GM12892 (cell line): ENCODE data around the gene MYO1D.
"Not testable (repeated sequence)": the region's sequence is repeated elsewhere in the genome, so short reads cannot be mapped to it uniquely, and the experiment has no call there.

Experiments
- DNase-seq: peaks from one replicate; pipeline ENCODE4 v3.0.0; 2011; ENCODE audit not compliant: insufficient read length
- FAIRE-seq: peaks from 2 replicates; lab custom pipeline; 2011; peaks lifted over from hg19 to GRCh38; lab: Jason Lieb, UNC
- POLR2A ChIP-seq: IDR thresholded peaks from 2 replicates; pipeline ENCODE4 v1.6.1; 2011; ENCODE audit warnings: low read depth, low read length, control low read depth
- POLR2AphosphoS5 ChIP-seq: IDR thresholded peaks from 2 replicates; pipeline ENCODE4 v1.6.1; 2011; ENCODE audit warnings: low read depth, low read length, control low read depth
- TAF1 ChIP-seq: IDR thresholded peaks from 2 replicates; pipeline ENCODE4 v1.6.1; 2011; ENCODE audit warnings: low read depth, mild to moderate bottlenecking, control low read depth, low read length, borderline replicate concordance

MYO1D gene

GRCh38 chr17:32659419-32659842, 217.5 kb downstream of the MYO1D start:
- TF ChIP-seq TAF1 = no peak
- TF ChIP-seq POLR2AphosphoS5 = no peak
- TF ChIP-seq POLR2A = no peak
- FAIRE-seq (peak; percentile 90), DNase-seq (peak; percentile 36)

DNA sequence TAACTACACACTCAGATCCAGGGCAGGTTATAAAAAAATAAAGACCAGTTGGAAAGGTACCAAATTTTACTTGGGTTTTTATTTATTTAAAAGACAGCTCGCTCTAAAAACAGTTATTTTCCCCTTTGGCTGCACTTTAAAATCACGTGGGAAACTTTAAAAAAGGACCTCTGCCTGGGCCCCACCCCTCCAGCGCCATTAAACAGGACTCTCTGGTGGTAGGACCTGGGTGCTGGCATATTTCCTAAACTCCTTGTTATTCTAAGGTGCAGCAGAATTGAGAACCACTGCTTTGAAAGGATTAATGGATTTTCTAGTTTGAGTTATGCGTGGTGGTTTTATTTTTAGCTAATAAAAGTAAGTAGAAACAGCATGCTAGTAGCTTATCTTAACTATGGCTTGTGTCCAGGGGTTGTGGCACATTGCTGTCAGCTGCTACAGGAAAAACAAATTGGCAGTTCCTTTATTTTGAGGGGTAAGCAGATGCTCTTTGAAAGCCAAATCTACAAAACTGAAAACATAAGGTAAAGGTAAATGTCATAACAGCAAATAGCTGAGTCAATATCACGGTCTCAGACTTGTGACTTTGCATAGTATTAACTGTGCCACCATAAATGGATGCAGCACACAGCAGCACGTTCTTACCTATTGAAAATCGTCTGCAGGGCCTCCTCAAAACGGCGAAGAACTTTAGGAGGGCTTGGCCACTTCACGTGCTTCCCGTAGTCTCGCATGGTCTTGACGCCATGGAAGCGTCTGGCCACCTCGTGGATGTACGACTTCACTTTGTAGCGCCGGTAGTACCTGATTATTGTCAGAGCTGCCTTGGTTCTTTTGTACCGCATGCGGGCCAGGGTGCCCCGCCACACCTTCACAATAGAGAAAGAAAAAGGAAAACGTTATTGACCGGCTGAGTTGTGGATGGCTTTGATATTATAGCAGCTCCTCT, 218.2 kb downstream of the MYO1D start:
- DNase-seq = no peak
- FAIRE-seq = peak; percentile 65
- no peak for TF ChIP-seq POLR2A

GRCh38 chr17:32656886-32657285, 220.0 kb downstream of the MYO1D start:
- TF ChIP-seq POLR2A = no peak
- TF ChIP-seq TAF1 = no peak
- TF ChIP-seq POLR2AphosphoS5 = no peak
- DNase-seq (no peak), FAIRE-seq (no peak)

GRCh38 chr17:32654324-32654723, 222.6 kb downstream of the MYO1D start:
- no peak for DNase-seq
- TF ChIP-seq POLR2A = no peak
- TF ChIP-seq POLR2AphosphoS5 = no peak
- no peak for TF ChIP-seq TAF1
- FAIRE-seq = no peak

DNA sequence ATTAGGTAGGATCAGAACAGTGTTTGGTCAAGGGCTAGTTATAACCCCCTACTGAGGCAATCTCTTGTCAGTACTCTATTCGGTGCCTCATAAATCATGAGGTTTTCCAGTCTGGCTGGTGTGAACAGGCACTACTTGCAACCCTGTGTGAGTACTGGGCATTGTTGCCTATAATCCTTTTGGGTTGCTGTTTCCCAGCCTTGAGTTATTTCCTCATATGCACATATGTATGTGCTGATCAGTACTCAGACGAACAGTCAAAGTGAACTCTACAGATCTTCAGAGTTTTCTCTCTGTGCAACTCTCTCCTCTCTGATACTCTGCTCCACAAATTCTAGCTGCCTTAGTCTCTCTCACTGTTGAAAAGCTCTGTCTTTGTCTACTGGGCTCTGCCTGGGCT, 225.8 kb downstream of the MYO1D start:
- TF ChIP-seq POLR2A (no peak), TAF1 (no peak), POLR2AphosphoS5 (no peak)
- DNase-seq (no peak), FAIRE-seq (no peak)

DNA sequence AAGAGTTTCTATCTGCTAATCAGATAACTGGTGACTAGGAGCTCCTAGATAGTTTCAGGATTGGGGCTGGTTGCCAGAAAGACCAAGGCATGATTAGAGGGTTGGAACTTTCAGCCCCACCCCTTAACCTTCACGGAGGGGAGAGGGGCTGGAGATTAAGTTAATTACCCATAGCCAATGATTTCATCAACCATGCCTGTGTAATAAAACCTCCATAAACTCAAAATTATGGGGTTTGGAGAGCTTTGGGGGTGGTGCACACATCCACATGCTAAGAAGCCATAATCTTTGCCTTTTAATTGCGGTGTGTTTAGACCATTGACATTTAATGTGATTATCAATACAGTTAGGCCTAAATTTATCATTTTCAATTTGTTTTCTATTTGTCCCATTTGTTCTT, 228.5 kb downstream of the MYO1D start:
- FAIRE-seq (no peak), DNase-seq (no peak)
- TF ChIP-seq POLR2A (no peak), TAF1 (no peak), POLR2AphosphoS5 (no peak)

- FAIRE-seq (no peak), DNase-seq (no peak)
- TF ChIP-seq TAF1 (no peak), POLR2A (no peak), POLR2AphosphoS5 (no peak)
These were observed 230.0 kb downstream of the MYO1D start for GRCh38 chr17:32646941-32647340.

DNA sequence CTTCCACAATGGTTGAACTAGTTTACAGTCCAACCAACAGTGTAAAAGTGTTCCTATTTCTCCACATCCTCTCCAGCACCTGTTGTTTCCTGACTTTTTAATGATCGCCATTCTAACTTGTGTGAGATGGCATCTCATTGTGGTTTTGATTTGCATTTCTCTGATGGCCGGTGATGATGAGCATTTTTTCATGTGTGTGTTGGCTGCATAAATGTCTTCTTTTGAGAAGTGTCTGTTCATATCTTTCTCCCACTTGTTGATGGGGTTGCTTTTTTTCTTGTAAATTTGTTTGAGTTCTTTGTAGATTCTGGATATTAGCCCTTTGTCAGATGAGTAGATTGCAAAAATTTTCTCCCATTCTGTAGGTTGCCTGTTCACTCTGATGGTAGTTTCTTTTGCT, 235.4 kb downstream of the MYO1D start:
- FAIRE-seq, DNase-seq: not testable (repeated sequence)

DNA sequence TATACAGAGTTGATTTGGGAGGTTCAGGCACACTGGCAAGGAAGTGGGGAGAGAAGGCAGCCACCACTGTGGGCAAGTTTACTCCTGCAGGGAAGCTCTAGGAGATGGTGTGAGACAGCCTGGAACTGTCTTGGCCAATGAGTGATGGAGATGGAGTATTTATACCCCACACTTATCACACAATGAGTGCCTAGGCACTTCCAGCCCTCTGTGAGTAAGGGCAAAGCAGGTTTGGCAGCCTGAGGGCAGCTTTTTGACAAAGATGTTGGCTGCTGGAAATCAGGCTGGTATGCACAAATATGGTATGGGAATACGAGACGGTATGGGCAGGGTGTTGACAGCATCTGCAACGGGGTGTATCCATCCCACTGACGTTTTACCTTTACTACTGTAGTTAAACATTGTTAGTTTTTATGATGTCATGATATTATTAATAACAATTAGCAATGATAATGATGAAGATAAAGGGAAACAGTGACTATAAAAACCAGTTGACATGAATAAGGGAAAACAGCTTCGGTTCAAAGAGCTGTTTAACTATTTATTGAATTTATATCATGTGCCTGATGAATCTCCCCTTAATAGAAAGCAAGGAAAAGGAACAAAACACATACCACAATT, 240.2 kb downstream of the MYO1D start:
- no peak for TF ChIP-seq POLR2A
- TF ChIP-seq POLR2AphosphoS5 = no peak
- no peak for TF ChIP-seq TAF1
- no peak for DNase-seq
- no peak for FAIRE-seq

DNA sequence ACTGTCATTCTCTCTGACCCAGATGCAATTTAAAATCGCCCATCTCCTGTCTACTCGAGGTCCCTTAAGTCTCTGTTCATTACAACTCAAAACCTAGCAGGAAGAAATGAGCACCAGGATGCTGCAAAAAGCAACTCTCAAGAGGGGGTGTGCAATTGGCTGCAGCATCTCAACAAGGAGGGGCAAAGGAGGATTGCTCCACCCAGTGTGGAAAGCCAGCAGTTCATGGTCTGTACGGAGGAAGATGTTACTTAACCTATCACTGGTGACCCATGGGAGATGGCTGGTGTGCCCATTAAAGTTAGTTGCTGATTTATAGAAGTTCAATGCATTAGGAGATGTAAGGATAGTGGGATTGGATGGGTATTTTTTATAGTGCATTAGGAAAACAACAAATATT, 242.8 kb downstream of the MYO1D start:
- no peak for TF ChIP-seq POLR2A
- no peak for TF ChIP-seq TAF1
- TF ChIP-seq POLR2AphosphoS5 = no peak
- DNase-seq (no peak), FAIRE-seq (no peak)

- no peak for TF ChIP-seq POLR2A
- TF ChIP-seq TAF1 = no peak
- no peak for TF ChIP-seq POLR2AphosphoS5
- DNase-seq (no peak), FAIRE-seq (no peak)
These were observed 245.4 kb downstream of the MYO1D start for GRCh38 chr17:32631341-32632096.
